HT1080 (cell line): ENCODE data around the gene ANKLE1. TPM values are rescaled to one million over a fixed set of nuclear protein-coding genes. Genes with fewer than 3 reads are reported as not detected.
"Not testable (repeated sequence)": the region's sequence is repeated elsewhere in the genome, so short reads cannot be mapped to it uniquely, and the experiment has no call there.

Experiments used
- DNase-seq: peaks from one replicate; pipeline ENCODE4 v3.0.0-alpha.2; 2015; ENCODE audit warnings: low read depth
- total RNA-seq: library from RNA; depleted of rRNA; stranded (reverse); fragments of >200 nt; shearing (Covaris generic); gene quantifications from 2 replicates; pipeline ENCODE4 v1.2.3, GENCODE V29; 2014

Gene ANKLE1
- total RNA-seq, 1 experiment from 2014 or later = 0.35 TPM

- peak; percentile 41 for DNase-seq
These were observed 34.8 kb upstream of the ANKLE1 start for GRCh38 chr19:17246681-17247425.

DNA sequence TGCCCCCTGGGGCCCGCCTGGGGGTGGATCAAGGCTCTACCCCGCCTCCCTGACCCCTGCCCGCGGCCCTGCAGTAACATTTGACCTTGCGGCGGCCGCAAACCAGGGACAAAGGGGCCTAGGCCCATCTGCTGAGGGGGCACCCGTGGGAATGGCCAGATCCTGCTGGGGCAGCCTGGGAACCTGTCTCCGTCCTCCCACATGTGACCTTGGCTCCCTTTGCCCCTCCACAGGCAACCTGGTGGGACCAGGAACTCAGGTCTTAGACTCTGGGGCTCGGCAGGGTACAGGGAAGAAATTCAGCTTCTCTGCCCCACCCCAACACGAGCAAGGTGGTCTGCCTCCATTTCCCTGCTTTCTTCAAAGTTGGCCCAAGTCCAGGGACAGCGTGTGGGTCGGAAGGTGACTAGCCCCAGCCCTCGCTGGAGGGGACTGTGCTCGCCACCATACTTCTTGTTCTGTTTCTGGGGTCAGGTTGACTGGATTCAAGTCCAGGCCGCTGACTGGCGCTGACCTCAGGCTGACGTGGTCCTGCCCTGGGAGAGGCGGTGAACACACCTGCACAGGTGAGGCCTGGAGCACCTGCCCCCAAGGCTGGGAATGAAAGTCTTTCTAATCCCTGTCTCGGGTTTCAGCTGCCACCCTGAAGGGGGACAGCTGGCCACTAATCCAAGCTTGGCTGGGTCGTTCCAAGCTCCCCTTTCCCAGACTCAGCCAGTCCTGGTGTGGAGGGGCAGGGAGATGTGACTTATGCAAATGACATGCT lies 33.5 kb upstream of the ANKLE1 start:
- no peak for DNase-seq

DNA sequence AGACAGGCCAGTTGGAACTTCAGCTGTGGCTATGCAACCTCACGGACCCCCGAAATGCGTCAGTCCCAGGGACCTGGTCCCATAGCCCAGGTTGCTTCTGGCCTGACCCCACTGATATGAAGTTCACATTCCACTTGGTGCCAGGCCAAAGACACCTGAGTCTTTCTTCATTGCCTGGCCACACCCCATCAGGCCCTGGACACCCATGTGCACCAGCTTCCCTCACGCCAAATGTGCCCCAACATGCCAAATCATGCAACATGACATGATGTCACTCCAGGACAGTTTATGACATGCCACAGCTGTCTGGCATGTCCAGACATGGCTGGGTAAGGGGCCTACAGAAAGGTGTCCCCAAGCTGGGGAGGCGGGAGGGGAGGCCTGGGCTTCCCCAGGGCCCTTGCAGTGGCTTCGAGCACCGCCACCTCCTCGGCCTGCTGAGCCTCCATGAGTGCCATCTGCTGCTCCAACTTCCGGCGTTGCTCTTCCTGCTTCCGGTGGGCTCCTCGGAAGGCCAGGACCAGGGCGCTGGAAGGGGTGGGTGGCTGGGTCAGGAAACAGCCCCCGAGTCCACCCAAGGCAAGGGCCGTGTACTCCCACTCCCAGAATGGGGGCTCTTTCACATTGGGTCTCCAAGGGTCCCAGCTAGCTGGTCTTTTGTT lies 31.7 kb upstream of the ANKLE1 start:
- DNase-seq = no peak

DNA sequence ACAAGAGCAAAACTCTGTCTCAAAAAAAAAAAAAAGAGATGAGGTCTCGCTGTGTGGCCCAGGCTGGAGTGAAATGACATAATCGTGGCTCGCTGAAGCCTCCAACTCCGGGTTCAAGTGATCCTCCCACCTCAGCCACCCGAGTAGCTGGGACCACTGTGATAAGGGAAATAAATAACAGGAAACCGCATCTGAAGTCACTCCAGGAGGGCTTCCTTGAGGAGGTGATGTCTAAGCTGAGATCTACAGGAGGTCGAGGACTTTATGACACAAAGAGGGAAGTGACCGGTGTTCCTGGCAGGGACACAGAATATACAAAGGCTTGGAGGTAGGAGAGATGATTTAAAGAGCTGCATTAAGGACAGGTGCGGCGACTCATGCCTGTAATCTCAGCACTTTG lies 27.1 kb upstream of the ANKLE1 start:
- DNase-seq = peak; percentile 26

DNA sequence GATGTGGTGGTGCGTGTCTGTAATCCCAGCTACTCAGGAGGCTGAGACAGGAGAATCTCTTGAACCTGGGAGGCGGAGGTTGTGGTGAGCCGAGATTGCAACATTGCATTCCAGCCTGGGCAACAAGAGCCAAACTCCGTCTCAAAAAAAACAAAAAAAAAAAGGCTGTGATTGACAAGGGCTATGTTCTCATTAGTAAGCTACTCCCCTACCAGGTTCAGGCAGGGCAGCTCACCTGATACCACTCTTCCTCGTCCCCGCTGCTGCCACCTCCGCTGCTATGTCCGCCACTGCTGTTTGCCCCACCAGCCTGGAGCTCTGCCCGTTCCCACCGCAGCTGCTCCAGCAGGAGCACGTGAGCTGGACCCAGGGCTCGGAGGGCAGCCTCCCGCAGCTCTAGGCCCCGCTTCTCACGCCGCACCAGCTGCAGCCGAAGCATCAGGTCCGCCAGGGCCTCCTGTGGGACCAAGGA lies 26.5 kb upstream of the ANKLE1 start:
- peak; percentile 48 for DNase-seq

DNA sequence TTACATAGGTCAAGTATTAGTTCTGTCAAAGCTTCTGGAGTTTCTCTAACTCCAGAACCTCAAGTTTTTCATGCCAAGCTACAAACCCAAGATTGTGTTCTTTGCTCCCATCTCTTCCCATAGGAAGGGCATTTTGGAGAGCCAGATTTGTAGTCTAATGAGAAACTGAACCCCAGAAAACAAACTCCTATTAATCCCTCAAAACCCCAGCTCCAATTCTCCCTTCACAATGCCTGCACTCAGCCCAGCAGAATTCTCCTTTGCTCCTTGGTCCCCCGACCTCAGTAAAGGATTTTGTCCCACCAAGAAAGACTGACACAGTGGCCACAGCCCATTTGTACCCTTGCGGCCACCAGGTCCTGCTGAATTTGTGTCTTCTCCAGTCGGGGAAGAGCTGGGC lies 25.6 kb upstream of the ANKLE1 start:
- no peak for DNase-seq

GRCh38 chr19:17259118-17259780 lies 22.5 kb upstream of the ANKLE1 start:
- DNase-seq = no peak

DNA sequence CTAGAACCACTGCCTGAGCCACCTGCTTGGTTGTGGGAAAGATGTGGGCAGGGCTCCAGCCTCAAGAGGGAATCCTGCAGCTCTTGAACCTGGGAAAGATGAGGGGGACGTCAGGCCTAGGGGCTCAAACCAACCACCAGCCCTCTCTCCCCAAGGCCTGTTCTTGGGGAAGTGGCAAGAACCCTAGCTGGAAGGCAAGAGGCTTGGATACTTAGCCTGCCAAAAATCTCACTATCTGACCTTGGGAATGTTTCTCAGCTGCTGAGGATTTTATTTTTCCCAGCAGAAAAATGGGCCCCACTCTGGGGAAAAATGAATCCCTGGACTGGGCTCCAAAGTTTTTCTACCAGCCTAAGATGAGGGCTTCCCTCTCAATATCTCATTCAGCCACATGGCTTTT lies 21.8 kb upstream of the ANKLE1 start:
- DNase-seq = no peak

DNA sequence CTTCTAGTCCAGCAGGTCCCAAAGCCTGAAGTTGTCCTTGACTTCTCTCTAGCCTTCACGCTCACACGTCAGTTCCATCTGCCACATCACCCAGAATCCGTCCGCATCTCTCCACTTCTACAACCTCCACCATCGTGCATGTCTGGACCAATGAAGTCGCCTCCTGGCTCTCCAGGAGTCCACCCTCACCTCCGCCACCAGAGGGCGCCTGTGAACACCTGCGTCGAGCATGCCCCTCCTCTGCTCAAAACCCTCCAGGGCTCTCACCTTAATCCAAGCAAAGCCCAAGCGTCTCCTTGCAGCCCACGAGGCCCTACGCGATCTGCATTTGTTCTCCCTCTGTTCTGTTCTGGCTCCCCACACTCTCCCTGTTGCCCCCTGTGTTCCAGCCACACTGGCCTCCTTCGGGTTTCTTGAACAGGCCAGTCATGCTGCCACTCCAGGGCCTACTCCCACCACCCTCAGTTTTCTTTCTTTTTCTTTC lies 20.8 kb upstream of the ANKLE1 start:
- peak; percentile 80 for DNase-seq

DNA sequence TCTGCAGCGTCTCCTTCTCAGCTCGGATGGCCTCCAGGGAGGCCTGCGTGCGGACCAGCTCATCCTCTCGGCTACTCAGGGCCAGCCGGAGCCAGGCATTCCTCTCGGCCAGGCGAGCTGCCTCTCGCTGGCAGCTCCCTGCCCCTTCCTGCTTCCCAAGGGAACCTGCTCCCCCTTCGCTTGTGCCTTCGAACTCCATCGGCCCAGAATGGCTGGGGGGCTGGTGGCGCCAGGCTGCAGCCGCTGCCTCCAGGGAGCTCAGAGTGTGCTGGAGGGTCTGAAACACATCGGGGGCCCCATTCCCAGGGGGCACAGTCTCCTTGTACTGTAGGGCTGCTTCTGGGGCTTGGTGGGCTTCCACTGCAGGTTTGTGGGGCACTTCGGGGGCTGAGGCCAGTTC lies 19.1 kb upstream of the ANKLE1 start:
- DNase-seq = no peak

- DNase-seq = no peak
These were observed 17.7 kb upstream of the ANKLE1 start for GRCh38 chr19:17263712-17264640.

- DNase-seq = no peak
These were observed 17.1 kb upstream of the ANKLE1 start, which contains the start of gene USHBP1 for GRCh38 chr19:17264641-17264979. Gene USHBP1 (minus strand): TSS chr19:17264745. CDS start chr19:17264299, 446 bp downstream.

- no peak for DNase-seq
These were observed 15.7 kb upstream of the ANKLE1 start for GRCh38 chr19:17266026-17266425.

DNA sequence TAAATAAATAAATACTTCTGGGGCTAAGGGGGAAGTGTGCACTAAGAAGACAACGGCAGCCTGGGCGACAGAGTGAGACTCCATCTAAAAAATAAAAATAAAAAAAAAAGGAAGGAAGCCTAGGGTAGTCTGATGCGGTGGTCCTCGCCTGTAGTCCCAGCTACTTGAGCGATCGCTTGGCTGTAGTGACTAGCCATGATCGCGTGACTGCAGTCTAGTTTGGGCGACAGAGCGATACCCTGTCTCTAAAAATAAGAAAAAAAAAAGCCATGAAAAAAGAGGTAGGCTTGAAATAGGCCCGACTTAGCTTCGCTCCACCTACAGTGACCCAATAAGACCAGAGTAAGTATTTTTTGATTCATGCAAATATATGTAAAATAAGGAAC lies 15.1 kb upstream of the ANKLE1 start:
- no peak for DNase-seq

GRCh38 chr19:17266975-17267788 lies 14.5 kb upstream of the ANKLE1 start, which contains the start of gene BABAM1:
Gene BABAM1 (plus strand): TSS chr19:17267443. CDS start chr19:17268807, 1,364 bp downstream.
- peak; percentile 100 for DNase-seq

DNA sequence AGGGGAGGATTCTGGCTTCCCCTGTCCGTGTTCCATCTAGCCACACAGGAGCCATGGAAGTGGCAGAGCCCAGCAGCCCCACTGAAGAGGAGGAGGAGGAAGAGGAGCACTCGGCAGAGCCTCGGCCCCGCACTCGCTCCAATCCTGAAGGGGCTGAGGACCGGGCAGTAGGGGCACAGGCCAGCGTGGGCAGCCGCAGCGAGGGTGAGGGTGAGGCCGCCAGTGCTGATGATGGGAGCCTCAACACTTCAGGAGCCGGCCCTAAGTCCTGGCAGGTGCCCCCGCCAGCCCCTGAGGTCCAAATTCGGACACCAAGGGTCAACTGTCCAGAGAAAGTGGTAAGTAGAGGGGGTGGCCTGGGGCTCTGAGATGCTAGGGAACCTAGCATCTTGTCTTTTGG lies 12.9 kb upstream of the ANKLE1 start:
- DNase-seq = no peak

- not testable (repeated sequence) for DNase-seq
These were observed 6.8 kb upstream of the ANKLE1 start for GRCh38 chr19:17274892-17275291.

DNA sequence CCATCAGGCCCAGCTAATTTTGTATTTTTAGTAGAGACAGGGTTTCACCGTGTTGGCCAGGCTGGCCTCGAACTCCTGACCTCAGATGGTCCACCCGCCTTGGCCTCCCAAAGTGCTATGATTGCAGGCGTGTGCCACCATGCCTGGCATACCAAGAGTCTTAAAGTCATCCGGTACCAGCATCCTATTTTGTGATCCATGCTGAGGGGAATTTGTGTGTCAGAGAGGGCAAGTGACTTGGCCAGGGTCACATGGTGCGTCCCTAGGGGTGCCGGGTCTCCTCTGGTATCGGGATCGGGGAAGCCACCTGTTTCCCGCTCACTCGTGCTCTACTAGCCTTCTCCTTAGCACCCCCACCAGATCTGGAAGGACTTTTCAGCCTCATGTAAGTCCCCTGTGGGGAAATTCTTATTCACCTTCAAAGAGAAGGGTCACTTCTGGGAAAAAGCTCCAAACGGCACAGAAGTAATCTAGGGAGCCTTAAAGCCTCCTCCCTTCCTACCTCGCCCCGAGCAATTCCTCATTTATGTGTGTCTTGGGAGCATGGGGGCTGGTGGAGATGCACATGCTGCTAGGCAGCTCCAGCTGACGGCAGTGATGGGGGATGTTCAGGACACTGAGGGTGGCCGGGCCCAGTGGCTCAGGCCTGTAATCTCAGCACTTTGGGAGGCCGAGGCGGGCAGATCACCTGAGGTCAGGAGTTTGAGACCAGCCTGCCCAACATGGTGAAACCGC lies 6.1 kb upstream of the ANKLE1 start:
- no peak for DNase-seq

GRCh38 chr19:17279436-17279835 lies 2.3 kb upstream of the ANKLE1 start:
- DNase-seq = no peak
